Measurements from ENCODE around the gene MYL6B. TPM values are rescaled to one million over a fixed set of nuclear protein-coding genes. Genes with fewer than 3 reads are reported as not detected.
A peak's percentile ranks its signal among the peaks of the same experiment; 100 is the strongest.

MYL6B gene
- total RNA-seq = 10 to 100 TPM in 5 of 6 experiments, 1 to 10 TPM in 1; 4.9 to 18.7 (median 12.6) TPM
- long read RNA-seq, partial matches to known transcripts = 1 of 5 reads
- long read RNA-seq, other reads (novel, unspliced or antisense) = 1 of 5 reads

GRCh38 chr12:56152132-56152755 lies at the start of gene MYL6B:
Gene MYL6B (plus strand): TSS chr12:56152587. CDS start chr12:56153919, 1,332 bp downstream.
- H3K27me3 ChIP-seq = no peaks in the 10 kb centered on the region
- peak within 1 kb of the TSS; percentile 83 to 94 (median 83) for H3K27ac ChIP-seq
- peak within 1 kb of the TSS; percentile 58 to 66 (median 66) for H3K4me3 ChIP-seq
- no peaks in the 10 kb centered on the region for H3K9me3 ChIP-seq
- intact Hi-C loops (cut with DNase I) = no loop called here
- no peak for TF ChIP-seq CTCF (IDR thresholded peaks at IDR 0.05)
- peak; percentile 33 for TF ChIP-seq POLR2A (IDR thresholded peaks at IDR 0.05)
- ATAC-seq = peak; percentile 94 to 95 (median 94)
- WGBS (ENCODE audit: insufficient coverage, low coverage, low lambda C conversion rate, missing lambda C conversion rate) = 0% methylated on average over 19 of the region's 37 CpGs
- DNase-seq = peak; percentile 94
- H3K36me3 ChIP-seq = no peaks in the 10 kb centered on the region
- H3K4me1 ChIP-seq = peaks cover 0 to 26% (median 12%) of the 10 kb centered on the region in 4 donors

GRCh38 chr12:56102683-56103065 lies 49.7 kb upstream of the MYL6B start:
- Histone ChIP-seq H3K9me3 (no peaks in the 10 kb centered on the region), H3K4me1 (peaks cover 0 to 19% (median 4%) of the 10 kb centered on the region in 4 donors), H3K4me3 (no peak overlapping the region), H3K27me3 (no peaks in the 10 kb centered on the region), H3K27ac (no peak overlapping the region), H3K36me3 (peaks cover 2 to 64% (median 25%) of the 10 kb centered on the region in 4 donors)
- DNase-seq (no peak), ATAC-seq (no peak)
- intact Hi-C loops (cut with DNase I) = loop anchor here (5.0 to 10.0 kb wide), 2 partner anchors 55 to 58 kb away; partner anchors contain the start of gene RPS26 (in 1 of the 2)
- TF ChIP-seq POLR2A (IDR thresholded peaks at IDR 0.05) (no peak), CTCF (IDR thresholded peaks at IDR 0.05) (no peak)
- 57% methylated on average over 1 of the region's 1 CpG for WGBS (ENCODE audit: insufficient coverage, low coverage, low lambda C conversion rate, missing lambda C conversion rate)

GRCh38 chr12:56103066-56103711 lies 49.2 kb upstream of the MYL6B start:
- Histone ChIP-seq H3K27ac (peak overlapping the region in 1 of 3 donors; percentile 64), H3K27me3 (no peaks in the 10 kb centered on the region), H3K9me3 (no peaks in the 10 kb centered on the region), H3K36me3 (peaks cover 6 to 64% (median 25%) of the 10 kb centered on the region in 4 donors), H3K4me1 (peaks cover 0 to 19% (median 4%) of the 10 kb centered on the region in 4 donors), H3K4me3 (peak overlapping the region in 1 of 3 donors; percentile 69)
- intact Hi-C loops (cut with DNase I) = loop anchor here (5.0 to 10.0 kb wide), 2 partner anchors 56 to 58 kb away; partner anchors contain the start of gene RPS26 (in 1 of the 2)
- ATAC-seq (no peak), DNase-seq (no peak)
- TF ChIP-seq POLR2A (IDR thresholded peaks at IDR 0.05) (no peak), CTCF (IDR thresholded peaks at IDR 0.05) (no peak)
- WGBS (ENCODE audit: insufficient coverage, low coverage, low lambda C conversion rate, missing lambda C conversion rate) = 37% methylated on average over 6 of the region's 6 CpGs

DNA sequence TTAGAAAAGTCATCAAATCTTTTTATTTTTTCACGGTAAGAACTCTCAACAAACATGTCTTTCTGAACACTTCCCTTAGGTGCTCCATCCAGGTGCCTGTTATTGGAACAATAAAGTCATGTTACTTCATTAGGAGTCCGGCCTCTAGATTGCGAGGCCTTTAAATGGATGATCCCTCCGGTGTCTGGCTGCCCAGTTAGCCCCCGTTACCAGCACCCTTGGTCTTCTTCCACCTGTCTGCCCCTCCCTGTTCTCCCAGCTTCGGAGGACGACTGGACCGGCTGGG lies 48.6 kb upstream of the MYL6B start:
- Histone ChIP-seq H3K9me3 (no peaks in the 10 kb centered on the region), H3K4me1 (peaks cover 0 to 19% (median 4%) of the 10 kb centered on the region in 4 donors), H3K36me3 (peaks cover 6 to 64% (median 25%) of the 10 kb centered on the region in 4 donors), H3K27me3 (no peaks in the 10 kb centered on the region), H3K4me3 (peak overlapping the region; percentile 58 to 89 (median 69)), H3K27ac (peak overlapping the region; percentile 64)
- no peak for DNase-seq
- ATAC-seq = no peak
- intact Hi-C loops (cut with DNase I) = loop anchor here (5.0 to 10.0 kb wide), 2 partner anchors 56 to 59 kb away; partner anchors contain the start of gene RPS26 (in 1 of the 2)
- no peak for TF ChIP-seq CTCF (IDR thresholded peaks at IDR 0.05)
- no peak for TF ChIP-seq POLR2A (IDR thresholded peaks at IDR 0.05)
- WGBS (ENCODE audit: insufficient coverage, low coverage, low lambda C conversion rate, missing lambda C conversion rate) = 1% methylated on average over 8 of the region's 8 CpGs

All from right lobe of liver (tissue), 6 donors.